NCI-H1930 (cell line): Measurements from ENCODE around the gene ITPR2.
"Not testable (repeated sequence)": the region's sequence is repeated elsewhere in the genome, so short reads cannot be mapped to it uniquely, and the experiment has no call there.

ENCODE experiments used
- DNase-seq, 2 experiments: peaks; one replicate each; lab custom pipeline; 2025; lab: John Stamatoyannopoulos, UW

Gene ITPR2

DNA sequence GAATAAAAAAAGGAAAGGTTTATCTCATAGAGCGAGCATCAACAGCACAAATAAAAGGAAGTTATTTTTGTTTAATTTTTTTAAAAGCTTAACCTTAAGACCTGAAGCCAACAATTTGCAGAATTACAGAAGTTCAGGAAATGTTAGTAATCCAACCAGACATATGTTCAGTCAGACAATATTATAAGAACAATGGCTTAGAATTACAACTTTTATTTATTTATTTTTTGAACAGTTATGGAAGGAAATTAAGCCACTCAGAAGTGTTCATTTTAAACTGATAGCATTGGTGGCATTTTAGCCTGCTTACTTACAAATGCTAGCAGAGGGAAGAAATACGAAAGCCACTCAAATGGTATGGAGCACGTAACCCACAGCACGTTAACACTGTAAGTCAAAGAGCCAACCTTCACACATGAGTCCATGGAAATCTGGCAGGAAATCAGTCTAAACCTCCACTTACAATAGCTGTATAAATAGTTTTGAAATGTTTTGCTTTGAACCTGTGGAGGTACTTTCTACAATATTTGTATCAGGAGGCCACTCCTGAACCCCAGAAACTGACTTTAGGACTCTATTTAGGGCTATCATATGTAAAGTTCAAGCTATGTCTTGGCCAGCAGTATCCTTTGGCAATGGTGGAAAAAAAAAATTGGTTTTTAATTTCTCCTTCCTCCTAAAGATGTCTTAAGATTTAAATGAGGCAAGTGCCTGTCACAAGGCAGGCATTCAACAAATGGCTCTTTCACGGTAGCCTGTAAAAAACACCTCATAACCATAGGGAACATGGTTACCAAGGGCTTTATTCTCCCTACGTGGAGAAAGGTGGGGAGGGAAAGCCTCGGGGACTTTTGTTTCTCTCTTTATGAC is 102.3 kb downstream of the ITPR2 start:
- no peak for DNase-seq

DNA sequence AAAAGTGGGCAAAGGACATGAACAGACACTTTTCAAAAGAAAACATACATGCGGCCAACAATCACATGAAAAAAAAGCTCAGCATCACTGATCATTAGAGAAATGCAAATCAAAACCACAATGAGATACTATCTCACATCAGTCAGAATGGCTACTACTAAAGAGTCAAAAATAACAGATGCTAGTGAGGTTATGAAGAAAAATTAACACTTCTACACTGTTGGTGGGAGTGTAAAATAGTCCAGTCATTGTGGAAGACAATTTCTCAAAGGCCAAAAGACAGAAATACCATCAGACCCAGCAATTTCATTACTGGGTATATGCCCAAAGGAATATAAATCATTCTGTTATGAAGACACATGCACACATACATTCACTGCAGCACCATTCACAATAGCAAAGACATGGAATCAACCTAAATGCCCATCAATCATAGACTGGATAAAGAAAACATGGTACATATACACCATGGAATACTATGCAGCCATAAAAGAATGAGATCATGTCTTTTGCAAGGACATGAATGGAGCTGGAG is 103.8 kb downstream of the ITPR2 start:
- not testable (repeated sequence) for DNase-seq

DNA sequence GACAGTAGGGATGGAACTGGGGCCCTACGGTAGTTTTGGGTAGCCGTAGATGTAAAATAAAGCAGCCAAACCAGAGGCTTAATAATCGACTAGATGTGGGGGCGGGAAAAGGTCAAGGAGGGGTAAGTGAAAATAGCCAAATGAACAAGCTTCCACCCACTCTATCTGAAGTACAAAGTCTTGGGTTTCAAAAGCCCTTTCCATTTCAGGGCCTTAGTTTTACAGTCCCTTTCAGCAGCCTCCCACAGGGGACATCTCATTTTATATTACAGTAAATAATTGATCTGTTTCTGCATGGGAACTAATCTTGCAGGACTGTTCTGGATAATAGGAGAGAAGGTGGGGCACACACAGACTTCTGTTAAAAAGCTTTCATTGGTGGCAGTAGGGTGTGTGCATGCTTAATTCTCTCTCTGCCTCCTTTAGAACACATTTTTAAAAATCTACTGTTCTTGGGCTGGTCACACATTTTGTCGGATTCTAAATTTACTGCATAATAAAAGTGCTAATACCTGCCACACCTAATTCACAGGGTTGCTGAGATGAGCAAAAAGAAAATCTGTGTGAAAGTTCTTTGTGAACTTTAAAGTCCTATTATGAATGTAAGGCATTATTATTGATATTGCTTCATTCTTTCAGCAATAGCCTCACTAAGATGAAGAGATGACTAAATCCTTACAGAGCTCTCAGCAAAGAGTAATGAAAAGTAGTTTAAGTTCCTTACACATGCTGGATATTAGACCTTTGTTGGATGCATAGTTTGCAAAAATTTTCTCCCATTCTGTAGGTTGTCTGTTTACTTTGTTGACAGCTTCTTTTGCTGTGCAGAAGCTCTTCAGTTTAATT is 104.6 kb downstream of the ITPR2 start:
- no peak for DNase-seq

DNA sequence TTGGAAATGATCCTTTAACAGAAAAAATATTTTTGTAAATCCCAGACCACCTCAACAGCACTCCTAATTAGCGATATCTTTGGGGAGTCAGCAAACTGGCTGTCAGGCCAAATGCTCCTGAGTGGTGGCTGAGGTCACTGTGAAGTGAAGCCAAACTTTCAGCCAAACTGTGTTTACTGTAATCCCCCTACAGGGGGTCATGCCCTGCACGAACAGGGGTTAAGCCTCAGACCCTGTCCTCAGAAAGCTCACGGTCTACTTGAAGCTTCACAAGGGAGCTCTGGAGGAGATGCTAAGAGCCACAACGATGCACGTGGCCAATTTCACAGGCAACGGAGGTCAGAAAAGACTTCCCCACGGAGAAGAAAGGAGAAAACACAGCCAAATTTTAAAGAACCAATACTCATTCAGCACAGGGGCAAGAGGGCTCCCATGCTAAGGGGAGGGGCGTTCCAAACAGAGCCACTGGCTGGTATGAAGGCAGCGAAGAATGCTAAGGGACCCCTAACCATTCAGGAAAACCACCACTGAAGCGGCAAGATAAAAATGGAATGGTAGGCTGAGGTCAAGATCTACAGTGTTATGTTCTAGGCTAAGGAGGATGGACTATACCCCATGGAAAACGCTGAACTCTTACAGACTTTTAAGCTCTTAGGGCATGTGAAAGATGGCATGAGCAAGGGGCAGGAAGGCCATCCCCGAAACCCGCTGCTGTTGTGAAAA is 105.4 kb downstream of the ITPR2 start:
- no peak for DNase-seq

DNA sequence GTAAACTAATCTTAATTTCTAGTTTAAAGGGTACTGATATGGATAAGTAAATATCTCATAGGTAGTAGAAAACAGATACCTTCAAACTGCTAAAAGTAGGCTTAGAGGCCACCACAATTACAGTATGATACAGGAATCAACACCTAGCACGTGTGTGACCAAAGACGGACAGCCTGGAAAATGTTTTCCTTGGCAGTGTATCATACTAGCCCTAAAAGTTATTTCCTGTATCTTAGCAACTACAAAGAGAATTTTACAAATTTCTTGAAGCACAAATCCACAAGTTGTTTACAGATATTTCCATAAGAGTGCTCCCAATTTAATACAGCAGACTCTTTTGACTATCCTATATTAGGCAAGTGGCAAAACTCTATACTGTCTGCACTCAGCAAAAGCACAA is 106.0 kb downstream of the ITPR2 start:
- no peak for DNase-seq

GRCh38 chr12:26725276-26725916 is 107.6 kb downstream of the ITPR2 start:
- DNase-seq, result no peak

DNA sequence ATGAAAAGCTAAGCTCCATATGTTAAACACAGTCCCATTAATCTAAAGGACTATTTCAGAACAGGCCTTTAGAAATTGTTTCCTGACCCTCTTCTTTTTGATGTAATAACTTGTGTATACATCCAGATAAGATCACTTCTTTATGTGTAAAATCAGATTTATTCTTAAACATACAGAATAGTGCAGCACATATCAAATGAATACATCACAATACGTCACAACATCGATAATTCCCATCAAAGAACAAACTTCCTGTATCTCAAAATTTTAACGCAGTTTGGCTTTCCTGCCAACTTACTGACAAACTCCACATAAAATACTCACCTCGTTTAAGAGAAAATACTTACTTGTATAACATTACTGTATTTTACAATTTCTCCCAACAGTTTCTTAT is 108.7 kb downstream of the ITPR2 start:
- DNase-seq, result no peak

GRCh38 chr12:26723379-26724308 is 109.3 kb downstream of the ITPR2 start:
- no peak for DNase-seq

DNA sequence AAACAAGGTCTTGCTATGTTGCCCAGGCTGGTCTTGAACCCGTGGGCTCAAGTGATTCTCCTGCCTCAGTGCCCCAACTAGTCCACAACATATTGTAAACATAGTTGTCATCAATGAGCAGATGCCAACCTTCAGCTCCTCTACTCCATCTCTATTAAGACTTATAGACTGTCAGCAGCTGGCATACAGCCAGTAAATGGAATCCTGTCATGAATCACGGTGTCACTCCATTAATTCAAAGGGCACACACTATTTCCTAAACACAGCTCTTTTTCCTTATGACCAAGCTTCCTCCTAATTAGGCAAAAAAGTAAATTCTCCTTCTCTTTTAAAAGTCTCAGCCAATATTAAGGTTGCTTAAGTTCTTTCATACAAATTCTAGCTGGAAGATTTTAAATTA is 111.2 kb downstream of the ITPR2 start:
- DNase-seq, result no peak

- no peak for DNase-seq
These were observed 113.1 kb downstream of the ITPR2 start for GRCh38 chr12:26719852-26720251.

DNA sequence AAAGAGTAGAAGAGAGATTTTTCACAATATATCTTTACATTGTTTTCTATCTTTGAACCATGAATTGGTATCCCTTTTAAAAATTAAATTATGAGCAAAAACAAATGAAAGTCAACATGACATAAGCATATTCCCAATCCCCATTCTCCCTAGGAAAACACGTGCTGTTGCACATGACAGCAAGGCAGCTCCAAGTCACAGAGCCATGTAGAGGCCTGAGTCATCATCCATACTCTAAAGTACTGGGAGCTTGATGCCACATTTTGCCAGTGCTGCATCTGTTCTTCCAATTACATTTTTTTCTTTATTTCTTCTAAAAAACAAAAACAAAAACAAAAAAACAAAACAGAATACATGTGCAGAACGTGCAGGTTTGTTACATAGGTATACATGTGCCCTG is 115.2 kb downstream of the ITPR2 start:
- no peak for DNase-seq

- no peak for DNase-seq
These were observed 117.8 kb downstream of the ITPR2 start for GRCh38 chr12:26715232-26715631.

- DNase-seq, result no peak
These were observed 119.1 kb downstream of the ITPR2 start for GRCh38 chr12:26713885-26714383.

- no peak for DNase-seq
These were observed 120.1 kb downstream of the ITPR2 start for GRCh38 chr12:26712892-26713291.

- DNase-seq, result no peak
These were observed 121.4 kb downstream of the ITPR2 start for GRCh38 chr12:26711569-26711968.

GRCh38 chr12:26711072-26711471 is 121.9 kb downstream of the ITPR2 start:
- DNase-seq, result no peak

DNA sequence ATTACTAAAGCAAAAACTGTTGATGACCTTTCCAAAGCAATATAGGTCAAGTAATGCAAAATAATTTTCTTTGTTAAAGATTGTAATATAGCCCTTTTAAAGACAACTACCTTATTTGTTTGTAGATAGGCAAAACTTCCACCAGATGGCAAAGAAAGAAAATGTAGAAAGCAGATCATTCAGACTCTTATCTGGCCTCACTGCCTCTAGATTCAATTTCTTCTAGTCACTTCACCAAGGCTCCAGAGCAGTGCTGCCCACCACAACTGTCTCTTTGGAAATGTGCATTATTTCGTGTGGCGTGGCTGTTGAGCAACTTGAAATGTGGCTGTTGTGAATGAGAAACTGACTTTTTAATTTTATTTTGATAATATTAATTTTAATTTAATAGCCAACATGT is 127.1 kb downstream of the ITPR2 start:
- no peak for DNase-seq

- no peak for DNase-seq
These were observed 128.1 kb downstream of the ITPR2 start for GRCh38 chr12:26704684-26705460.

- DNase-seq, result no peak
These were observed 128.8 kb downstream of the ITPR2 start for GRCh38 chr12:26704214-26704613.

DNA sequence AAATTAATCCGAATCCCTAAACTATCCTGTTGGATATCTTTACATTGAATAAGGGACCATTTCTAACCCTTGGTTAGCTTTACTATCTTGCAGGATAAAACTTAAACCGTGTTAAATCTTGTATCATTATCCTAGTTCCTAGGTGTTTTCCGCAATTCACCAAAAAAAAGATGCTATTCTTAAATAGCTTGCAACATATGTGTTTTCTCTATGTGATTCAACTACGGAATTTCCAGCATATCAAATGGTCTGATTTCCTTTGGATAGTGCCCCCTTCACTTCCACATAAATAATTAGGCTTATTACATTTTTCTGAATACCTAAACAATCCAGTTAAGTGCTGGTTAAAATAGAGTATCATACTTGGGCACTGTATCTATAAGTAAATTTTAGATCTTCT is 130.3 kb downstream of the ITPR2 start:
- DNase-seq, result no peak
